HepG2 (cell line): Measurements from ENCODE around the gene SEMA4A. TPM values are rescaled to one million over a fixed set of nuclear protein-coding genes. Genes with fewer than 3 reads are reported as not detected.

Experiments
- ATAC-seq: fragments of 200-7000 bp; cut with Tn5 transposase; 3 replicates; pipeline ENCODE4 v1.9.1; 2020; ENCODE audit warnings: mild to moderate bottlenecking, moderate library complexity
- BruUV-seq: library from RNA; stranded (reverse); fragments of 400-500 nt; replicated peaks from 2 replicates; lab custom pipeline; 2021; lab: Mats Ljungman, UMichigan
- CTCF ChIA-PET: fragments of 300-600 bp; formaldehyde crosslinking; extraction: SDS; loops from one replicate; lab custom pipeline; 2021; ENCODE audit warnings: low total read pairs, inconsistent platforms, low intra/inter-chr PET ratio; lab: Yijun Ruan, JAX
- POLR2A ChIA-PET: fragments of 350-600 bp; sonication (Branson Sonifier 250); formaldehyde crosslinking; loops from one replicate; lab custom pipeline; 2020; ENCODE audit warnings: antibody characterized with exemption, inconsistent platforms; lab: Yijun Ruan, JAX
- DNase-seq: peaks from one replicate; pipeline ENCODE4 v3.0.0-alpha.2; 2015; ENCODE audit warnings: low spot score
- FAIRE-seq: peaks from 3 replicates; lab custom pipeline; 2011; peaks lifted over from hg19 to GRCh38; lab: Jason Lieb, UNC
- H2AFZ ChIP-seq: one replicate; pipeline ENCODE4 v1.6.1; 2011; ENCODE audit warnings: low read length, inconsistent platforms
- H3K27ac ChIP-seq: fragments of 300-600 bp; 3 replicates; pipeline ENCODE4 v1.8.0; 2011; ENCODE audit warnings: mixed run types, mild to moderate bottlenecking, mixed read lengths, low read length, inconsistent platforms; ENCODE audit not compliant: insufficient read depth; ENCODE audit errors: extremely low read length
- H3K27me3 ChIP-seq, 2 experiments: fragments of 200-600 bp in 1 of 2; 2 replicates in 1 of 2; 3 replicates in 1 of 2; pipeline versions ENCODE4 v1.6.0 to v1.8.0; 2011; ENCODE audit warnings: low read length in 2 of 2, mild to moderate bottlenecking in 2 of 2, moderate library complexity in 2 of 2, inconsistent platforms in 1 of 2; ENCODE audit not compliant: insufficient read depth in 2 of 2, control insufficient read depth in 1 of 2
- H3K36me3 ChIP-seq, 2 experiments: fragments of 200-600 bp in 1 of 2; replicated peaks in 1 of 2; 2 replicates in 1 of 2; 3 replicates in 1 of 2; pipeline versions ENCODE4 v1.5.1 to v1.8.0; 2011; ENCODE audit warnings: low read length in 2 of 2, inconsistent platforms in 1 of 2; ENCODE audit not compliant: insufficient read depth in 2 of 2, control insufficient read depth in 1 of 2
- H3K4me1 ChIP-seq: 2 replicates; pipeline ENCODE4 v1.5.1; 2012; ENCODE audit warnings: low read length, inconsistent platforms; ENCODE audit not compliant: insufficient read depth
- H3K4me2 ChIP-seq: 2 replicates; pipeline ENCODE4 v1.6.0; 2011; ENCODE audit warnings: low read depth, low read length, inconsistent platforms
- H3K4me3 ChIP-seq, 3 experiments: fragments of 200-600 bp in 1 of 3; sonication (generic), shearing (Covaris generic) in 1 of 3; replicated peaks in 1 of 3; 2 replicates each; pipeline ENCODE4 v1.5.1; 2011 to 2016; ENCODE audit warnings: low read length in 3 of 3, inconsistent platforms in 2 of 3, low read depth in 2 of 3, mild to moderate bottlenecking in 2 of 3, control low read depth in 1 of 3, mixed read lengths in 1 of 3; ENCODE audit not compliant: insufficient read depth in 1 of 3
- H3K79me2 ChIP-seq: one replicate; pipeline ENCODE4 v1.6.1; 2011; ENCODE audit warnings: low read length, inconsistent platforms; ENCODE audit not compliant: insufficient read depth
- H3K9ac ChIP-seq: 2 replicates; pipeline ENCODE4 v1.6.0; 2011; ENCODE audit warnings: mild to moderate bottlenecking, low read depth, low read length, inconsistent platforms; ENCODE audit not compliant: insufficient read depth
- H3K9me3 ChIP-seq: 2 replicates; pipeline ENCODE4 v1.5.1; 2012; ENCODE audit warnings: mild to moderate bottlenecking, low read length
- H4K20me1 ChIP-seq: 2 replicates; pipeline ENCODE4 v1.6.0; 2011; ENCODE audit warnings: inconsistent platforms, mild to moderate bottlenecking, low read length, moderate library complexity; ENCODE audit not compliant: insufficient read depth
- FOXP1 ChIP-seq, 2 experiments: fragments of 450-650 bp in 1 of 2; IDR thresholded peaks; 2 replicates each; pipeline ENCODE4 v1.6.1; 2017 to 2018; ENCODE audit warnings: antibody characterized with exemption in 1 of 2
- SIX1 ChIP-seq: sonication (generic); formaldehyde crosslinking; IDR thresholded peaks from 2 replicates; pipeline ENCODE4 v1.4.0; 2020; ENCODE audit warnings: missing genetic modification reagents, borderline replicate concordance
- ZFY ChIP-seq: sonication (generic); formaldehyde crosslinking; IDR thresholded peaks from 2 replicates; pipeline ENCODE4 v1.4.0; 2020; ENCODE audit warnings: missing genetic modification reagents
- ZNF18 ChIP-seq: sonication (generic); formaldehyde crosslinking; IDR thresholded peaks from 2 replicates; pipeline ENCODE4 v1.8.0; 2022; ENCODE audit warnings: mild to moderate bottlenecking, missing genetic modification reagents; ENCODE audit not compliant: insufficient replicate concordance
- ZNF326 ChIP-seq: sonication (generic); formaldehyde crosslinking; IDR thresholded peaks from 2 replicates; pipeline ENCODE4 v1.4.0; 2020; ENCODE audit warnings: missing genetic modification reagents, borderline replicate concordance
- ZSCAN9 ChIP-seq: IDR thresholded peaks from 2 replicates; pipeline ENCODE4 v1.6.1; 2016; ENCODE audit warnings: borderline replicate concordance
- ZZZ3 ChIP-seq: sonication (generic); formaldehyde crosslinking; IDR thresholded peaks from 2 replicates; pipeline ENCODE4 v1.4.0; 2020; ENCODE audit warnings: missing genetic modification reagents, mild to moderate bottlenecking, borderline replicate concordance
- WGBS: methylation state at CpG from one replicate; pipeline ENCODE4 v1.1.6; 2017; ENCODE audit warnings: low lambda C conversion rate; 5-methylcytosine and 5-hydroxymethylcytosine counted together
- in situ Hi-C: cut with HindIII; loops from 2 replicates; pipeline ENCODE4 v1.10.0; 2017; ENCODE audit warnings: low pct_unique_long_range_greater_than_20kb; ENCODE audit not compliant: extremely low pct_ligation_motif_present
- intact Hi-C: fragments of 100-400 bp; cut with micrococcal nuclease; formaldehyde crosslinking; loops from one replicate; pipeline ENCODE4 v1.10.0; 2022; ENCODE audit not compliant: unreplicated experiment
- polyA plus RNA-seq, 8 experiments: library from polyadenylated mRNA; depleted of rRNA in 3 of 8; stranded (reverse) in 7 of 8; unstranded in 1 of 8; fragments of >200 nt; fragmentation: Illumina TruSeq in 4 of 8; extraction: Trizol in 4 of 8; gene quantifications; 2 replicates each; pipeline versions ENCODE4 v1.2.1 to v1.2.3, GENCODE V29; 2011 to 2016; ENCODE audit warnings: low read depth in 4 of 8, missing spikeins in 1 of 8, mixed read lengths in 1 of 8; ENCODE audit not compliant: insufficient read depth in 1 of 8
- total RNA-seq, 5 experiments: library from RNA; depleted of rRNA; stranded (reverse); fragments of >200 nt; fragmentation: Illumina TruSeq; extraction: Trizol; gene quantifications; 2 replicates each; pipeline ENCODE4 v1.2.3, GENCODE V29; 2016; ENCODE audit warnings: low read depth in 1 of 5

The SEMA4A gene
- total and polyA plus RNA-seq, 2 of the 13 experiments (the other 11 are each of a cell fraction or from before 2014, with no cell fraction given) = 0.09 to 0.20 TPM

- DNase-seq (no peak), FAIRE-seq (no peak), ATAC-seq (no peak)
- POLR2A ChIA-PET = interaction anchor here (3.0 kb wide), 1 partner anchor 12 kb away, joined by 61 read pairs; no protein-coding TSS in a partner anchor
- 90% methylated on average over 2 of the region's 3 CpGs for WGBS
- Histone ChIP-seq H3K4me3 (no peak overlapping the region), H3K9me3 (no peaks in the 10 kb centered on the region), H3K27ac (no peak overlapping the region), H3K27me3 (no peaks in the 10 kb centered on the region; a peak in 1 of 5 replicates), H3K36me3 (peaks cover 9 to 39% of the 10 kb centered on the region in 2 experiments), H3K4me2 (no peak overlapping the region), H3K9ac (no peak overlapping the region), H4K20me1 (no peaks in the 10 kb centered on the region), H3K4me1 (peaks cover 29% of the 10 kb centered on the region), H2AFZ (no peak overlapping the region), H3K79me2 (peaks cover 22% of the 10 kb centered on the region)
- BruUV-seq = no TSS peak
- intact Hi-C loops (no loop called here), in situ Hi-C loops (no loop called here)
- TF ChIP-seq ZFY (CRISPR knock-in tag) = no peak
- no peak for TF ChIP-seq ZNF326 (CRISPR knock-in tag)
- TF ChIP-seq SIX1 (CRISPR knock-in tag) = no peak
- TF ChIP-seq FOXP1 (IDR thresholded peaks at IDR 0.05) = no peak
- no peak for TF ChIP-seq FOXP1 (CRISPR knock-in tag; IDR thresholded peaks at IDR 0.05)
- TF ChIP-seq ZSCAN9 (CRISPR knock-in tag) = no peak
- TF ChIP-seq ZNF18 = no peak
- no peak for TF ChIP-seq ZZZ3 (CRISPR knock-in tag)
- CTCF ChIA-PET = no interaction called here
Observed at GRCh38 chr1:156211243-156211642, 57.9 kb downstream of the SEMA4A start.
